IPS-NIHi11 (cell line): ENCODE results near the gene TFRC.
A peak's percentile ranks its signal among the peaks of the same experiment; 100 is the strongest.
"Not testable (repeated sequence)": the region's sequence is repeated elsewhere in the genome, so short reads cannot be mapped to it uniquely, and the experiment has no call there.

Source experiments
- DNase-seq: peaks from one replicate; pipeline ENCODE4 v3.0.0; 2012; ENCODE audit warnings: mixed read lengths, low spot score

TFRC gene

GRCh38 chr3:196048922-196049598, 32.8 kb downstream of the TFRC start:
- DNase-seq = no peak

GRCh38 chr3:196047391-196048030, 34.4 kb downstream of the TFRC start:
- DNase-seq = no peak

GRCh38 chr3:196044513-196044912, 37.4 kb downstream of the TFRC start:
- DNase-seq = no peak

GRCh38 chr3:196042673-196043072, 39.2 kb downstream of the TFRC start:
- no peak for DNase-seq

GRCh38 chr3:196039359-196039758, 42.5 kb downstream of the TFRC start:
- no peak for DNase-seq

GRCh38 chr3:196026059-196026458, 55.8 kb downstream of the TFRC start:
- peak; percentile 37 for DNase-seq

- no peak for DNase-seq
These were observed 56.9 kb downstream of the TFRC start for GRCh38 chr3:196024968-196025367.

GRCh38 chr3:196023947-196024346, 57.9 kb downstream of the TFRC start:
- DNase-seq = no peak

GRCh38 chr3:196022499-196022878, 59.4 kb downstream of the TFRC start:
- not testable (repeated sequence) for DNase-seq

GRCh38 chr3:196020373-196020772, 61.5 kb downstream of the TFRC start:
- DNase-seq = no peak

GRCh38 chr3:196019576-196019975, 62.3 kb downstream of the TFRC start:
- not testable (repeated sequence) for DNase-seq

GRCh38 chr3:196018159-196018558, 63.7 kb downstream of the TFRC start:
- not testable (repeated sequence) for DNase-seq

- DNase-seq = peak; percentile 14
These were observed 65.4 kb downstream of the TFRC start for GRCh38 chr3:196016485-196016884.

GRCh38 chr3:196016059-196016458, 65.8 kb downstream of the TFRC start:
- no peak for DNase-seq

GRCh38 chr3:196013587-196014487, 68.1 kb downstream of the TFRC start:
- DNase-seq = no peak

GRCh38 chr3:196012941-196013476, 68.9 kb downstream of the TFRC start:
- DNase-seq = peak; percentile 3

GRCh38 chr3:196012481-196012880, 69.4 kb downstream of the TFRC start:
- no peak for DNase-seq

GRCh38 chr3:196009456-196009855, 72.4 kb downstream of the TFRC start:
- DNase-seq = no peak

- no peak for DNase-seq
These were observed 73.0 kb downstream of the TFRC start for GRCh38 chr3:196008929-196009328.

GRCh38 chr3:196008387-196008786, 73.5 kb downstream of the TFRC start:
- DNase-seq = no peak

GRCh38 chr3:196007744-196008335, 74.0 kb downstream of the TFRC start:
- DNase-seq = no peak

- DNase-seq = not testable (repeated sequence)
These were observed 76.6 kb downstream of the TFRC start for GRCh38 chr3:196005338-196005737.
